Measurements from ENCODE around the gene CD9.

GRCh38 chr12:6241495-6241894 lies 41.3 kb downstream of the CD9 start:
- TF ChIP-seq CTCF (optimal IDR thresholded peaks at IDR 0.05 in 1 of 3, IDR thresholded peaks at IDR 0.05 in 1 of 3, conservative IDR thresholded peaks at IDR 0.05 in 1 of 3; ENCODE audit: extremely low read depth in 1 of 3, insufficient read depth in 2 of 3, low read length in 3 of 3) = no peak
- TF ChIP-seq EZH2 (IDR thresholded peaks at IDR 0.05; ENCODE audit: low read length) = no peak
